H1 (cell line): ENCODE measurements around the gene BARX2. TPM values are rescaled to one million over a fixed set of nuclear protein-coding genes. Genes with fewer than 3 reads are reported as not detected.

Experiments
- EZH2 ChIP-seq: fragments of 200-600 bp; sonication (generic); IDR thresholded peaks from 2 replicates; pipeline ENCODE4 v1.7.1; 2012; ENCODE audit warnings: low read depth, mild to moderate bottlenecking, moderate library complexity, low read length, inconsistent platforms; ENCODE audit not compliant: severe bottlenecking
- polyA plus RNA-seq, 7 experiments: library from polyadenylated mRNA; depleted of rRNA in 3 of 7; stranded (reverse) in 5 of 7; unstranded in 2 of 7; fragments of >200 nt in 5 of 7; fragments of 200-250 nt in 2 of 7; gene quantifications; 1 replicate in 5 of 7; 2 replicates in 1 of 7; 4 replicates in 1 of 7; pipeline versions ENCODE4 v1.2.1 to v1.2.3, GENCODE V29; 2011 to 2013; ENCODE audit warnings: missing spikeins in 2 of 7, mixed read lengths in 2 of 7
- total RNA-seq: library from RNA; stranded (reverse); fragmentation: NEBNext Ultra II Directional; extraction: Animal tissue kit (Norgen Biotek cat#: 25700); gene quantifications from 2 replicates; pipeline ENCODE4 v1.2.1, GENCODE V29; 2021

The BARX2 gene
- total and polyA plus RNA-seq, 2 of the 8 experiments (the other 6 are each of a cell fraction or from before 2014, with no cell fraction given), result not detected

GRCh38 chr11:129451524-129451923 lies 75.9 kb downstream of the BARX2 start (continued):
- no peak for TF ChIP-seq EZH2
